ENCODE measurements around the gene B4GAT1.

DNA sequence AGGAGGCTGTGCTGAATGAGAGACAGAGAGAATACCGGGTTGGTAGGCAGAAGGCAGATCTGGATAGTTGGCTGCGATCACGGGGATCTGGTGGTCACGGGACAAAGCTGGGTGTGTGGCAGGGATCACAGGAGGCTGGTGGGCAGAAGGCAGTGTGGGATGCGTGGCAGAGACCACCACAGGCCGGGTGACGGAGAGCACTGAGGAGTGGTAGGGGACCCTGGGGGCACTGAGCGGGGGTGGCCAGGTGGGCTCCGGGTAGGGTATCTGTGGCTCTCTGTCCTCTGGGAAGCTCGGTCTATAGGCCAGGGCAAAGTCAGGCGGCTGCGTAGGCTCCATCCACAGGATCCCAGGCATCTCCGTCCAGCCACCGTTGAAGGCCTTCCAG lies 31.9 kb downstream of the B4GAT1 start:
- TF ChIP-seq, protein P1, sequence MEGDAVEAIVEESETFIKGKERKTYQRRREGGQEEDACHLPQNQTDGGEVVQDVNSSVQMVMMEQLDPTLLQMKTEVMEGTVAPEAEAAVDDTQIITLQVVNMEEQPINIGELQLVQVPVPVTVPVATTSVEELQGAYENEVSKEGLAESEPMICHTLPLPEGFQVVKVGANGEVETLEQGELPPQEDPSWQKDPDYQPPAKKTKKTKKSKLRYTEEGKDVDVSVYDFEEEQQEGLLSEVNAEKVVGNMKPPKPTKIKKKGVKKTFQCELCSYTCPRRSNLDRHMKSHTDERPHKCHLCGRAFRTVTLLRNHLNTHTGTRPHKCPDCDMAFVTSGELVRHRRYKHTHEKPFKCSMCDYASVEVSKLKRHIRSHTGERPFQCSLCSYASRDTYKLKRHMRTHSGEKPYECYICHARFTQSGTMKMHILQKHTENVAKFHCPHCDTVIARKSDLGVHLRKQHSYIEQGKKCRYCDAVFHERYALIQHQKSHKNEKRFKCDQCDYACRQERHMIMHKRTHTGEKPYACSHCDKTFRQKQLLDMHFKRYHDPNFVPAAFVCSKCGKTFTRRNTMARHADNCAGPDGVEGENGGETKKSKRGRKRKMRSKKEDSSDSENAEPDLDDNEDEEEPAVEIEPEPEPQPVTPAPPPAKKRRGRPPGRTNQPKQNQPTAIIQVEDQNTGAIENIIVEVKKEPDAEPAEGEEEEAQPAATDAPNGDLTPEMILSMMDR (IDR thresholded peaks at IDR 0.05): no peak
- no peak for TF ChIP-seq EZH2 (IDR thresholded peaks at IDR 0.05; ENCODE audit: borderline replicate concordance, insufficient read depth, low read depth, low read length, poor library complexity, severe bottlenecking)
